22Rv1 (cell line): ENCODE results near the gene HIPK4.

Source experiments
- ZFX ChIP-seq: fragments of 450-650 bp; IDR thresholded peaks from 2 replicates; pipeline ENCODE4 v1.6.1; 2017; ENCODE audit warnings: antibody characterized with exemption, borderline replicate concordance
- TF ChIP-seq, protein P1 (sequence below): fragments of 450-650 bp; IDR thresholded peaks from 2 replicates; pipeline ENCODE4 v1.5.1; 2017; ENCODE audit warnings: mild to moderate bottlenecking

DNA sequence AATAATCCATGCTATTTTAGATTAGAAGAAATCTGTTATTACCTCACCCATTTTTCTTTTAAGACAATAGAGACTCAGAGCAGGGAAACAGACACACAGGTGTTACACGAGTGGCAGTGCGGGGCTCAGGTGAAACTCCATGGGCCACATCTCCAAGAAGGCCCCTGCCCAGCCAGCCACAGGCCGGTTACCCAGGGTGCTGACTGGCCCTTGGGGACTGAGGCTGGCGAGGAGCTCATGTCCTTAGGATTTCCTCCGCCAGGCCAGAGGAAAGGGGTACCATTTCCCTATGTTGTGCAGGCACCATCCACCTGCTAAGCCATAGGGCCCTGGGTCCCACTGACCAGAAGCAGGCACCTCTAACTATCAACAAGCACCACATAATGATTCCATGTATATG, 52.4 kb downstream of the HIPK4 start:
- TF ChIP-seq, protein P1, sequence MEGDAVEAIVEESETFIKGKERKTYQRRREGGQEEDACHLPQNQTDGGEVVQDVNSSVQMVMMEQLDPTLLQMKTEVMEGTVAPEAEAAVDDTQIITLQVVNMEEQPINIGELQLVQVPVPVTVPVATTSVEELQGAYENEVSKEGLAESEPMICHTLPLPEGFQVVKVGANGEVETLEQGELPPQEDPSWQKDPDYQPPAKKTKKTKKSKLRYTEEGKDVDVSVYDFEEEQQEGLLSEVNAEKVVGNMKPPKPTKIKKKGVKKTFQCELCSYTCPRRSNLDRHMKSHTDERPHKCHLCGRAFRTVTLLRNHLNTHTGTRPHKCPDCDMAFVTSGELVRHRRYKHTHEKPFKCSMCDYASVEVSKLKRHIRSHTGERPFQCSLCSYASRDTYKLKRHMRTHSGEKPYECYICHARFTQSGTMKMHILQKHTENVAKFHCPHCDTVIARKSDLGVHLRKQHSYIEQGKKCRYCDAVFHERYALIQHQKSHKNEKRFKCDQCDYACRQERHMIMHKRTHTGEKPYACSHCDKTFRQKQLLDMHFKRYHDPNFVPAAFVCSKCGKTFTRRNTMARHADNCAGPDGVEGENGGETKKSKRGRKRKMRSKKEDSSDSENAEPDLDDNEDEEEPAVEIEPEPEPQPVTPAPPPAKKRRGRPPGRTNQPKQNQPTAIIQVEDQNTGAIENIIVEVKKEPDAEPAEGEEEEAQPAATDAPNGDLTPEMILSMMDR, result no peak
- no peak for TF ChIP-seq ZFX
